NOMO-1 (cell line): ENCODE measurements around the gene ERVFRD-1.

Experiments used
- DNase-seq, 2 experiments: peaks; one replicate each; lab custom pipeline; 2025; ENCODE audit not compliant: unreplicated experiment in 2 of 2; lab: John Stamatoyannopoulos, UW

Gene ERVFRD-1

GRCh38 chr6:11110921-11111768 lies at the start of gene ERVFRD-1:
Gene ERVFRD-1, minus strand, starts transcription at chr6:11111725. Its CDS starts 6,415 bp downstream, at chr6:11105310.
- DNase-seq = no peak

- DNase-seq = no peak
Measured at GRCh38 chr6:11160199-11160598, 48.7 kb upstream of the ERVFRD-1 start.

- no peak for DNase-seq
Measured at GRCh38 chr6:11155589-11155988, 44.1 kb upstream of the ERVFRD-1 start.

GRCh38 chr6:11153447-11153846 lies 41.9 kb upstream of the ERVFRD-1 start:
- no peak for DNase-seq

- DNase-seq = no peak
Measured at GRCh38 chr6:11152581-11152980, 41.1 kb upstream of the ERVFRD-1 start.

GRCh38 chr6:11151488-11151887 lies 40.0 kb upstream of the ERVFRD-1 start:
- DNase-seq = no peak

- no peak for DNase-seq
Measured at GRCh38 chr6:11149551-11149950, 38.0 kb upstream of the ERVFRD-1 start.

- no peak for DNase-seq
Measured at GRCh38 chr6:11146117-11146826, 34.7 kb upstream of the ERVFRD-1 start.

- DNase-seq = peak; percentile 47 to 63
Measured at GRCh38 chr6:11144393-11144851, 32.9 kb upstream of the ERVFRD-1 start.

GRCh38 chr6:11143394-11144371 lies 32.2 kb upstream of the ERVFRD-1 start:
- peak; percentile 78 to 91 for DNase-seq

- peak in 1 of 2 experiments; percentile 22 for DNase-seq
Measured at GRCh38 chr6:11142296-11143027, 30.9 kb upstream of the ERVFRD-1 start.

GRCh38 chr6:11141295-11141694 lies 29.8 kb upstream of the ERVFRD-1 start:
- DNase-seq = no peak

GRCh38 chr6:11140056-11140455 lies 28.5 kb upstream of the ERVFRD-1 start:
- no peak for DNase-seq

GRCh38 chr6:11139051-11139960 lies 27.8 kb upstream of the ERVFRD-1 start:
- no peak for DNase-seq

GRCh38 chr6:11136809-11137208 lies 25.3 kb upstream of the ERVFRD-1 start:
- DNase-seq = no peak

- DNase-seq = no peak
Measured at GRCh38 chr6:11133281-11133680, 21.8 kb upstream of the ERVFRD-1 start.

- no peak for DNase-seq
Measured at GRCh38 chr6:11132194-11132888, 20.8 kb upstream of the ERVFRD-1 start.

GRCh38 chr6:11130605-11131004 lies 19.1 kb upstream of the ERVFRD-1 start:
- no peak for DNase-seq
